ENCODE results near the gene ATXN3.

DNA sequence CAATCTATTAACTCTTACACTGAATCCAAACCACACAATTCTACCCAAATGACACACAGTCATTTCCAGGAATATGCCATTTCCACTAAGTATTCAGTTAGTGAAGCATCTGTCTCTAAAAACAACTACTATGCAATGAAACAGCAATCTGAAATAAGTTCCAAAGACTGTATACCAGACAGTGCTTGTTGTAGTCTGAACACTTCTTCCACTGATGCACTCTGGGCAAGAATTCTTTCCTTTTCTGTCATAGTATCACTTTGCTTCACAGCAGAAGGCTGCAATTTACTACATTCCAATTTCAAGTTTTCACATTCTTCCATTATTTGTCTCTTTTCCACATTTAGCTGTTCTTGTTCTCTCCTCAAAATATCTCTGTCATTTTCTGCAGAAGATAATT lies 92.3 kb downstream of the ATXN3 start:
- TF ChIP-seq RFX5 (IDR thresholded peaks at IDR 0.05; ENCODE audit: low read length) (no peak), TEAD4 (IDR thresholded peaks at IDR 0.05; ENCODE audit: borderline replicate concordance, insufficient read depth) (no peak), POLR2AphosphoS5 (IDR thresholded peaks at IDR 0.05; ENCODE audit: low read depth, low read length) (no peak), CHD2 (IDR thresholded peaks at IDR 0.05; ENCODE audit: low read length, partially characterized antibody) (no peak), RCOR1 (IDR thresholded peaks at IDR 0.05; ENCODE audit: low read length) (no peak), EP300 (IDR thresholded peaks at IDR 0.05; ENCODE audit: borderline replicate concordance in 1 of 2, low read depth in 1 of 2, low read length in 1 of 2) (no peak), JUND (IDR thresholded peaks at IDR 0.05) (no peak)
- TF ChIP-seq, protein P1, sequence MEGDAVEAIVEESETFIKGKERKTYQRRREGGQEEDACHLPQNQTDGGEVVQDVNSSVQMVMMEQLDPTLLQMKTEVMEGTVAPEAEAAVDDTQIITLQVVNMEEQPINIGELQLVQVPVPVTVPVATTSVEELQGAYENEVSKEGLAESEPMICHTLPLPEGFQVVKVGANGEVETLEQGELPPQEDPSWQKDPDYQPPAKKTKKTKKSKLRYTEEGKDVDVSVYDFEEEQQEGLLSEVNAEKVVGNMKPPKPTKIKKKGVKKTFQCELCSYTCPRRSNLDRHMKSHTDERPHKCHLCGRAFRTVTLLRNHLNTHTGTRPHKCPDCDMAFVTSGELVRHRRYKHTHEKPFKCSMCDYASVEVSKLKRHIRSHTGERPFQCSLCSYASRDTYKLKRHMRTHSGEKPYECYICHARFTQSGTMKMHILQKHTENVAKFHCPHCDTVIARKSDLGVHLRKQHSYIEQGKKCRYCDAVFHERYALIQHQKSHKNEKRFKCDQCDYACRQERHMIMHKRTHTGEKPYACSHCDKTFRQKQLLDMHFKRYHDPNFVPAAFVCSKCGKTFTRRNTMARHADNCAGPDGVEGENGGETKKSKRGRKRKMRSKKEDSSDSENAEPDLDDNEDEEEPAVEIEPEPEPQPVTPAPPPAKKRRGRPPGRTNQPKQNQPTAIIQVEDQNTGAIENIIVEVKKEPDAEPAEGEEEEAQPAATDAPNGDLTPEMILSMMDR (IDR thresholded peaks at IDR 0.05) = no peak
